ENCODE data around the gene GATAD1.
A peak's percentile ranks its signal among the peaks of the same experiment; 100 is the strongest.
"Not testable (repeated sequence)": the region's sequence is repeated elsewhere in the genome, so short reads cannot be mapped to it uniquely, and the experiment has no call there.

Gene GATAD1, protein sequence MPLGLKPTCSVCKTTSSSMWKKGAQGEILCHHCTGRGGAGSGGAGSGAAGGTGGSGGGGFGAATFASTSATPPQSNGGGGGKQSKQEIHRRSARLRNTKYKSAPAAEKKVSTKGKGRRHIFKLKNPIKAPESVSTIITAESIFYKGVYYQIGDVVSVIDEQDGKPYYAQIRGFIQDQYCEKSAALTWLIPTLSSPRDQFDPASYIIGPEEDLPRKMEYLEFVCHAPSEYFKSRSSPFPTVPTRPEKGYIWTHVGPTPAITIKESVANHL

DNA sequence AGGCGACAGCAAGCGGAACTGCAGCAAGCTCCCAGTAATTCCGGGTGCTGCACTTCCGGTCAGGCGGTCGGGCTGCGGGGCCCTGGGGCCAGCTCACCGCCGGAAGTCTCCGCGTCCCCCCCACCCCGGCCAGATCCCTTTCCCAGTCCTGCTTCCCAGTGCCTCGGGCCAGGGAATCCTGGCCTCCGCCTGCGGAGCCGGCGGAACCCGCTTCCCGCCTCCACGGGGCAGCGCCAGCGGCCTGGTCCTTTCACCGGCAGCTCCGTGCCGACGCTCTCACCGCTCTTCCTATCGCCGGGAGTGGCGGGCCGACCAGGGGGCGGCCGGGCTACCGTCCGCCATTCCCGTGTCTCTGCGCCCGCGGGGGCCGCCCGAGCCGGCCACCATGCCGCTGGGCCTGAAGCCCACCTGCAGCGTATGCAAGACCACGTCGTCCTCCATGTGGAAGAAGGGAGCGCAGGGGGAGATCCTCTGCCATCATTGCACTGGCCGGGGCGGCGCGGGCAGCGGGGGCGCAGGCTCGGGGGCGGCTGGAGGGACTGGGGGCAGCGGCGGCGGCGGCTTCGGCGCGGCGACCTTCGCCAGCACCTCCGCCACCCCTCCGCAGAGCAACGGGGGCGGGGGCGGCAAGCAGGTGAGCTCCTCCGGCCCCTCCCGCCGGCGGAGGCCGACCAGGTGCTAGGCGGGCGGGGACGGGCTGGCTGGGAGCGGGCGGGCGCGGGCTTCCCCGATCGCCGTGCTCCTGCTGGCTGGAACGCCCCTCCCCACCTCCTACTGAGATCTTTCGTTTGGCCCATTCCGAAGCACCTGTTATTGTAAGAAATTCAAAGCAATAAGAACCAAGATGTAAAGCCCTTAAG, at the start of gene GATAD1:
TSS of gene GATAD1 (plus strand) at position 138 of the 860 bp plus-strand sequence. CDS start at position 386, 248 bp downstream.
- peak; percentile 85 for DNase-seq

DNA sequence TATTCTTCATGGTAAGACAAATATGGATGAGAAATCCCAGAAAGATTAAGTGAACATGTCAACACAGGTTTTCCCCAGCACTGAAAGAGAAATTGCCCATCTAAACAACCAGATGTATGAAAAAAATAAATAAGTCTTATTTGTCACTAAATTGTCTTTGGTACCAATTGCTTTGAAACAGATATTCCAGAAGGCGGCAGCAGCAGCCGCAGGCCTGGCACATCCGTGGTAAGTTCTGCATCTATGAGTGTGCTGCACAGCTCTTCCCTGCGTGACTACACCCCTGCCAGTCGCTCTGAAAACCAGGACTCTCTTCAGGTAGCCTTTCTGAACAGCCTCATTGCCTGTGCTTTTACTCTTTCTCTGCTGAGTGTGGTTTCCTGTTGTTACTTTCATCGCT, 49.7 kb upstream of the GATAD1 start:
- DNase-seq: no peak

DNA sequence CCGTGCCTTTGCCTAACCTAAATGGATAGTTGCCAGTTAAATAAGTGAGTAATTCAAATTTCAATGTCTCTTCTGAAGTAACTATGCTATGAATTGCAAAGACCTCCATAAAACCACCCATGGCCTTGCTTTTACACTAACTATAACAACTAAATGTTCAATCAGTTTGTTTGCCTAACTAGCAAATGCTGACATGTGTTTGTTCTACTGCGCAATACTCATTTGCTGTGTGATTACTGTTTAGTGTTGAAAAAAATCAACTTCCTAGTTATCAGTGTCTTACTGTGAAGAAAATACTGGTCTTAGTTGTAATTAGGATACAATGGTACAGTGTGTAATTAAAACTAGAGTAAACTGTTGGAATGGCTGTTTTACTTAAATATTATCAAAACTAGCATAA, 47.3 kb upstream of the GATAD1 start:
- no peak for DNase-seq

DNA sequence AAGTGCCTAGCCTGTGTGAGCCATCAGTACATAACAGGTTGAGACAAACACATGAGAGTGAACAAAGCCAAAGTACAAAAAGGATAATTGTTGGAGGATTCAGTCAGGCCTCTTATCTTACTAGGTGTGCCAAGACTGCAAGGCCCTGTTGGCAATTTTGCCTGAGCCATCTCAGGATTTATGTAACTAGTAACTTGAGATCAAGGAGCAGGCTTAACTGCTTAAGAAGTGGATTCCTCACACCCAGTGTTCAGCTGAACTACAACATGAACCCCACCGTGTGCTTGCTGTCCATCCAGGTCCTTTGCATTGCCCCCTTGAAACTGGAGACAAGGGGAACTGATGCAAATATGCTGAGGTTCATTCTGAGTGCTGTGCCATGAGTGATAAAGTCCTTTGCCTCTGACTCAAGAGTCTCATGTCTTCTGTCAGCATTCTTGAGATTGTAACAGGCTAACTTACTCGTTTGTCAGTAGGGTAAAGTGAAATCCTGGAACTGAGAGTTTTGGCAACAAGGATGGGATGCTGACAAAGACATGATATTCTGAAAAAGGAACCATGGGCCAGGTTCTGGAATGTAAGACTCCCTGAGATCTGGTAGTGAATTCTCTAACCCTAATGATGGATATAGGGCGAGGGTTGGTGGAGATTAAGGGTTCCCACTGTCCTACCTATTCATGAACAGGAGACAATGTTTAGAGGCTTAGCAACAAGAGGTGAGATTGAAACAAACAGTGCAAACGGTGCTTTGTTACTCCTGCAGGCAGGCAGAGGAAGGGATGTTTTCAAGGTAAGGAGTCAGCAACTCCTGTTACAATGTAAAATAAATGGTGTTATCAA, 44.1 kb upstream of the GATAD1 start:
- DNase-seq: no peak

DNA sequence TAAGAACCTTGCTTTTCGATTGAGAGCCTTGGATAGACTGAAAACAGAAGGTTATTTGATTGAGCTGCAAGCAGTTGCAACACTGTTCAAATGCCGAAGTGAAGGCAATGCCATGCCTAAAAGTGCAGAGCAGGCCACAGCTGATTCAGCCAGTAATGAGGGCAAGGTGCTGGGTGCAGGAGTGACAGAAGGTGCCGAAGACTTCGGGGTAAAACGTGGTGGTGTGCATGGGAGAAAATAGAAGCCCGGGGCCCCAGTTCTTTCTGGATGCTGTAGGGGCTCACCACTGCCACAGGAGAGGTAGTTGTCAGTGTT, 43.6 kb upstream of the GATAD1 start:
- DNase-seq: no peak

DNA sequence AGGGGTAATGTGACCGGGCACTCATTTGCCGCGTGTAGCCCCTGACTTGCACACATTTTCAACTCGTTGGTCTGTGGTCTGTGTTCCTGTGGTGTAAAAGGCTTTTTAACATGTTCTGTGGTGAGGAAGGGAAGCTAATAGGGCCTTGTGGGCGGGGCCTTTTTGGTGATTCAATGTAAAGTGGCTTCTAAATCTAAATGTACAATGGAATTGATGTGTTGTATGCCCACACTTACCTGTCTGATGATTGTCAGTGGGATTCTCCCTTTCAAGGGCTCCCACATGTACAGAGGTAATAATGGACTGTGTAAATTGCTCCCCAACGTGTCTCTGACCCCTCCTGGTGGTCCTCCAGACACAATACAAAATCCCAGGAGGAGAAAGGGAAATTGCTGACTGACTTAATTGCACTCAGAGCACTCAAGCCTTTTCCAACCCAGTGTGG, 43.1 kb upstream of the GATAD1 start:
- peak; percentile 27 for DNase-seq

DNA sequence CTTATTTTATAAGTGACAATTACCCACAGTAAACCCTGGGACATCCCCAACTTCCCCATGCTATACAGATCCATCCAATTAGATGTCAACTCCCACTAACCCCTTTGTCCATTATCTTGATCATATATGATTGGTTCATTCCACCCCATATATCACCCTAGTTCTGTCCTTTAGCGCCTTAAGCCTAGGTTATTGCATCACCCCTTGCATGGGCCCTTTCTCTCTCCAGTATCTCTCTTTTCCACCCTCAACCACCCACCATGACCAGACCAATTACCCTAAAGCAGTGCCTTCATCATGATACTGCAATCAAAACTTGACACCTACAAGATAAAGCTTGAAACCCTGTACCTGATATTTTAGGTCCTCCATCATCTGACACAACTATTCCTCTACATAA, 37.9 kb upstream of the GATAD1 start:
- no peak for DNase-seq

DNA sequence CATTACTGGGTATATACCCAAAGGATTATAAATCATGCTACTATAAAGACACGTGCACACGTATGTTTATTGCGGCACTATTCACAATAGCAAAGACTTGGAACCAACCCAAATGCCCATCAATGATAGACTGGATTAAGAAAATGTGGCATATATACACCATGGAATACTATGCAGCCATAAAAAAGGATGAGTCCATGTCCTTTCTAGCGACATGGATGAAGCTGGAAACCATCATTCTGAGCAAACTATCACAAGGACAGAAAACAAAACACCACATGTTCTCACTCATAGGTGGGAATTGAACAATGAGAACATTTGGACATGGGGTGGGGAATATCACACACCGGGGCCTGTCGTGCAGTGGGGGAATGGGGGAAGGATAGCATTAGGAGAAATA, 37.1 kb upstream of the GATAD1 start:
- DNase-seq: not testable (repeated sequence)

DNA sequence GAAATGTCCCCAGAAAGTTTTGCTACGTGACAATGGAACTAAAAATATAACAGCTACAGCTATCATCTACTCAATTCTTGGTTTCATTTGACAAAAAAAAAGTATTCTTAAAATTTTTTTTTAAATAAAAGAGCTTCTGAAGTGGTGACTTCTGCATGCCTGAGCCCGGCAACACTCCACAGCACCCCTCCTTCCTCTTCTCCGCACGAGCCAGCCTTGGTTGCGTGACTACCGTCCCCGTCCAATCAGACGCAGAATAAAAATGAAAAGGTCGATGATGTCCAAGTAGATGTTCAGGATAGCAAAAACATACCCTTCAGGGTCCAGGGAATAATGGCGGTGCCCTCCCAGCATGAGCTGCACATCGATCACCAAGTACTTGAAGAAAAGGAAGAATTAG, 34.5 kb upstream of the GATAD1 start:
- DNase-seq: no peak

DNA sequence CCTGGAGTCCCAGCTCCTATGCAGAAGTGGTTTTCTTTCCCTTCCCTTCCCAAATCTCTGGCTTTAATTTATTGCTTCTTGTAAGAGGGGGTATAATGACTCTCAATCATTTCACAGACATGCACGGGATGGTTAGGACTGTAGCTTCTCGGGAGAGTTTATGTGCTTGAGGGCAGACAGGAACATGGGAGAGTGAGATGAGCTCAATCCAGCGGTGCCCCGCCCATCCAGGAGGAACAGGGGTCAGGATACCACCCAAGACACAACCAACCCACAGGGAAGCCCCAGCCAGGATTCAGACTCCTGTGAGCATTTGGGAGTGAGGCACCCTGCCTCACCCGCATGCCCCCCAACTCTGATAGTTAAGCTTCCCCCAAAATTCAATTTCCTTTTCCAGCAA, 33.7 kb upstream of the GATAD1 start:
- no peak for DNase-seq

DNA sequence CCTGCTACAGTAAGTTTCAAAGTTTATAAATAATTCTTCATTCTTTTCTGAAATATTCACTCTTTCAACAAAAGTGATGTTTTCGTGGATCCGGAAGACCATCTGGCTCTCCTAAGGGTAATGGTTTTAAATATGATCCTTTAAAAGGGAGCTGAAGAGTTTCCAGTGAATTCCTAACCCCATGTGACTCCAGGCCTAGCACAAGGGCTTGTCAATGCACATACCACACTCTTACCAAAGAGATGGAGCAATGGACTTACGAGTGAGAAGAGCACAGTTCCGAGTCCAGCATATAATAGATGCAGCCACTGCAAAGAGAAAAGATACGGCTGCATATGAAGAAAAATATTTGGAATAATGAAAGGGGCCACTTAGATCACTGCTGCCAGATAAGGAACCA, 32.1 kb upstream of the GATAD1 start:
- no peak for DNase-seq

DNA sequence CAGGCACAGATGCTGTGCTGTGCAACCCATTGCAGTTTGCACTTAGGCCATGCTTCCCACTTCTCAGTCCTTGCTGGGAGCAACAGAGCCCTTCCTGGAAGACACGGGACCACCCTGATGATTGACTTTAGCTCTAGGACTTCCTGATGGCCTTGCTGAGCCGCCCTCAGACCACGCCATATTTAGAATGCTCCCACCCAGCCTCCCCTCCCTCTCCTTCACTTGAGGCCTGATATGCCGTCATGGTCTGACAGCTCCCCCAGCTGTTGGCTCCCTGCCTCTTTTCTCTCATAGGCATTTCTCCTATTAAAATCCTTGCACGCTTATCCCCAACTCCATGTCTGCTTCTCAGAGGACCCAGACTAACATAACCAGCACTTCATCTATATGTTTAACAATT, 29.4 kb upstream of the GATAD1 start:
- no peak for DNase-seq

DNA sequence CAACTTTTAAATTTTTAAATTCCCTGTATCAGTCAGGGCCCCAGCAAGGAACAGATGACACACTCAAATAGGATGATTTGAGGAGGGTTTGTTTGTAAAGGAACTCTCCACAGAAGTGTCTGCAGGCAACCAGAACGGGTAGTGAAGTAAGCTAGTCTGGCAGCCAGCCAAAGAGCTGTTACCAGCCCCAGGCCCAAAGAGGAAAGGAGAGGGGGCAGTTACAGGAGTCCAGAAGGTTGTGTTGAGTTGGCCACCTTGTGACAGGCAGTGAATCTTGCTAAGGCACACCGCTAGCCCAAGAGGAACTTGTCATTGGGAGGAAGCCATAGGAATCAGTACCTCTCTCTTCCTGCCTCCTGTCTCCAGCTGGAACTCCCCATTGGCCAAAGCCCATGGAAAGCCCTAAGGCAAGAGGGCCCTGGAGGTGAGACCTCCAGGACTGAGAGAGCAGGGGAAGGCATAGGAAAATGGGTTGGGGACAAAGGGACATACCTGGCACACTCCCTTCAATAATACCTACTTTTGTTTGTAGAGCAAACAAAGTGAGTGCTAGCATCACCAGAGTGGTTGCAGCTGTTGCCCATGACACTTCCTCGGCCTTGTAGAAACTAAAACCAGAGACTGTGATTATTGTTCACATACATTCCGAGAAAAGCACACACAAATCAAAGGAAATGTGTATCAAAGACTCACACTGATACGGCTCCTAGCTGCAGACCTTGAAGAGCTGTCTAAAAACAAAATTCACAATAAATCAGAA, 25.4 kb upstream of the GATAD1 start:
- no peak for DNase-seq

DNA sequence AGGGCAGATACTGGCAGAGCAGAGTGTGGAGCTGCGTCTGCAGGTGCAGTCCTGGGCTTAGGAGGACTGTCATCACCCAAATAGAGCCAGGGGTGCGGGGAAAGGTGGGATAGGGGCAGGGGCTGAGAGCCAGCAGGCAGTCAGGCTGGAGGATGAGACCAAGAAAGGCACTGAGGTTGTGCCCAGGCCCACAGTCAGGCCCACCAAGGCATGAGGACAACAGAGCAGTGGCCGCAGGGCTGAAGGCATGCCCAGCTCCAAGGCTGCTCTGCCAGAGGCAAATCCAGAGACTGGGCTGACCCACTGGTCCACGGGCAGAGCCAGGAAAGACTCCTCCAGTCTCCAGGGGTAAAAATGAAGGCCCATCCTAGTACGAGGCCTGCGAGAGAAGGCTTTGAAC, 24.4 kb upstream of the GATAD1 start:
- no peak for DNase-seq

DNA sequence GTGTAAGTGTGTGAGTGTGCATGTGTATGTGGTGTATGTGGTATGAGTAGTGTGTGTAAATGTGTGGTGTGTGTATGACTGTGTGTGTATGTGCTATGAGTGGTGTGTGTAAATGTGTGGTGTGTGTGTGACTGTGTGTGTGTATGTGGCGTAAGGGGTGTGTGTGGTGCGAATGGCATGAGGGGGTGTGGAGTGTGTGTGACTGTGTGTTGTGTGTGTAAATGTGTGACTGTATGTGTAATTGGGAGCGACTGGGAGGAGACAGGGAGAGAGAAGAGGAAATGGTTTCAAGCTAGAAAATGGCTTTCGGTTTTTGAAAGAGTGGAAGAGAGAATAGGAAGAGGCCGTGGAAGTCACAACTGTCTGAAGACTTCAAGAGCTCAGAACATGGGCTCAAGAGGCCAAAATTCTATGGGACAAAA, 23.6 kb upstream of the GATAD1 start:
- DNase-seq: no peak

DNA sequence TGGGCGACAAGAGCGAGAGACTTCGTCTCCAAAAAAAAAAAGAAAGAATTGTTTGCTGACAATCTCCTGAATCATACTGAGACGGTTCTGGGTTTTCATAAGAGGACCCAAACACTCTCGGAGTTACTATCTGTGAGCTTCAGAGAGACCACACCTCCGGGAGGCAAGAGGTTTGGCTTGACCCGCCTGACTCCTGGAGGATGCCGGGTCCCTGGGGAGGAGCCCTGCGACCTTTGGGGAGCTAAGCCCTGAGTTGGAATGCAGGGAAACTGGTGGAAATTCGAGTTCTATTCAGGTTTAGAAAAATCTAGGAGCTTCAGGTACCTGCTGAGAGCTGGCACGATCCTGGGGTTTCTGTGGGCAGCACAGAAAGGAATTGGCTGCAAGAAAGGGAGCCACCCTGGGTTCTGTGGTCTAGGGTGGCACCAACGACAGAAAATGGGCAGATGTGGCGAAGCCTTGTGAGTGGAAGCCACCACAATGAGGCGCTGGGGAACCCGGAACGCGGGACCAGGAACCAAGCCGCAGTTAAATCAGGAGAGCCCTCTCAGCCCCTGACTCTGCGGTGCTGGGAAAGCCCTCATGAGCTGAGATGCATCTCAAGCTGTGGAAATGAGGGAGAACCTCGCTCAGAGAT, 21.9 kb upstream of the GATAD1 start:
- peak; percentile 39 for DNase-seq

DNA sequence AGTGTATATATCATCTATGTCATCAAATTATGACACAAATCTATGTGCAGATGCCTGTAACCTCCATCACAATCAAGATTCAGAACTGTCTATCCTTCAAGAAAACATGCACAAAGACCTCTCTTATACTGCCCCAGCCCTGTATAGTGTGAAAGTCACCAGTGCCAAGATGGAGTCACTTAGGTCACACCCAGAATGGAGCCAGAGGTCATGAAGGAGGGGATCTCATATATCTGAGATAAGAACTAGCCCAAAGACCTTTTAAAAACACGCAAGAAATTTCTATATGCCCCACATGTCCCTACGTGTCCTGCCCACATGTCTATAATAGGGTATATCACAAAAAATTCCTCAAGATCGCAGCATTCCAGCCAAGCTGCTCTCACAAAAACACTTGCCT, 20.1 kb upstream of the GATAD1 start:
- no peak for DNase-seq

DNA sequence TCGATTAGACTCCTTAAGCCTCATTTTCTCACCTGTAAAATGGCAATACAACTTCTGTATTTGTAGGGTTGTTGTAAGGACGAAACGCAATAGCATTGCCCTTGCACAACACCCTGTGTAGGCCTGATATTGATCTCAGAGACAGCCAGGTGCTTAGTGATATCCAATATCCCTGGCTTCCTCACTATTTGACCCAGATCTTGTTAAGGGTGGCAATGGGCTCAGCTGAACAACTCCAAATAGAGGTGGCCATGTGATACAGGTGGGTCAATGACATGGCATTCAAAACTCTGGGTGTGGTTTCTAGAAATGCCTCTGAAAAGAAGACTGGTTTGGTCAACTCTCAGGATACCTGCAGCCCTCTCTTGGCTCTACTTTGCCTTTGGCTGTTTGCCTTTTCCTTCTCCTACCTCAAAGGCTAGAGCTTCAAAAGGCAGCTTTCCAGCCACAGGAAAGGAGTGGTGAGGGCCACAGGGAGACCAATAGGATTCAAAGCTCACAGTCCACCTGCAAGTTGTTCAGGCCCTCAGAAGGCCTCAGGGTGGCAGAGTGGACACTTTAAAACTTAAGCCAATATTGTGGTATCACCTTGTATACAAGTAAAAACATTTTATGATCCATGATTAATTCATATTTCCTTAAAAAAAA, 14.9 kb upstream of the GATAD1 start:
- DNase-seq: no peak

DNA sequence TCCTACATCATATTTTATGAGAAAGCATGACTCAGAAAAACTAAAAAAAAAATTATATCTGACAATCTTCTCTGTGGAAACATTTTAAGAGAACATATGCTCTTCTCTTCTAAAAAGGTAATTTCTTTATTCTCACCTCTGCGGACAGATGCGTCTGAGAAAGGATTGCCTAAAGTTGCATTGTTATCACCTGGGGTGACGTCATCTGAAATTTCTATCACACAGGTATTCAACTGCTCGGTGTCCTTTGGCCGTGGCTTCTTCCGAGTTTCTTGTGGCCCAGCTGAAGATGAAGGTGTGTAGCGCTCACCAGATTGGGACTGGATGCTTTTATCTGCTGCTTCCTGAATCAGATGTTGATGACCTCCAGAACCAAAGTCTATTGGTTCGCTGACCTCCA, 14.3 kb upstream of the GATAD1 start:
- no peak for DNase-seq

DNA sequence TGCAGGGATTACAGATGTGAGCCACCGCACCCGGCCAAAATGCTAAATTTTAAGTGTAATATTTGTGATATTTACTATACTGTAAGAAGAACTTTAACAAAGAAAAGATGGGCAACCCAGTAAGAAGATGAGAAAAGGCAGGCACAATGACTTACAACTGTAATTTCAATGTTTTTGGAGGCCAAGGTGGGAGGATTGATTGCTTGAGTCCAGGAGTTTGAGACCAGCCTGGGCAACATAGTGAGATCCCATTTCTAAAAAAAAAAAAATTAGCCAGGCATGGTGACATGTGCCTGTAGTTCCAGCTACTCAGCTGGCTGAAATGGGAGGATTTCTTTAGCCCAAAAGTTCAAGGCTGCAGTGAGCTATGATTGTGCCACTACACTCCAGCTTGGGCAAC, 11.7 kb upstream of the GATAD1 start:
- DNase-seq: no peak

DNA sequence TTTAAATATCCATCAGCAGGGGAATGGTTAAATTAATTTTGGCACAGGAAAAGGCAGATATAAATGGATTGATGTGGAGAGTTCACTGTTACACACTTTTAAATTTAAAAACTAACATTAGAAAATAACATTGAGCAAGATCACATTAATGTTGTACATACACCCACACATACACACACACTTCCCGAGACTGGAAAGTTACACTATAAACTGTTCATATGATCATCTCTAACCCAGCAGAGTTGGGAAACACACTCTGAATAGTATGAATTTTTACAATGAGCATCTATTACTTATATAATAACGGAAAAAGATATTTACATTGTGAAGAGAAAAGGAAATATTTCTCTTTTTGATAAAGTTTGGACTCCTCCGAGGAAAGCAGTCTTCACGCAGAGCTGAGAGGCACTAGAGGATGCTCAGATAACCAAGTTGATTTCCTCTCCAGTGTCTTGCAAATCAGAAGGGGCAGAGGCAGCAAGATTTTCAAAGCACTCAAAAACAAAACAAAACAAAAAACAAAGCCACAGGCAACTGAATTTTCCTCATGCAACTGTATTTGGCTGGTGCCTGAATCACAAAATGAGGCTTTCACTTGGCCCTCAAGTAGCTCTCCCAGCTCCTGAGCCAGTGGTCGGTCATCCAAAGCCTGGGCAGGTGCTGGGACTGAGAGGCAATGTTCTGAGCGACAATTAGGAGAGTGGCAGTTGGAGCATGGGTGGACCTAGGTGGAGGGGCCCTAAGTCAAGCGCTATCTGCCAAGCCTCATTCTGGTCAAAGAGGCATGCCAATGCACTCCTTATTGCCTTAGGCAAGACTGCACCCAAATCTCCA, 10.5 kb upstream of the GATAD1 start:
- DNase-seq: no peak
